Stimulated activated CD4-positive, alpha-beta T cell treated with anti-CD3 and anti-CD28 coated beads, Interleukin-4, amount 100 ng/mL, for 4 hours (primary cell): ENCODE measurements around the gene BRINP2.

ENCODE experiments used
- DNase-seq, 2 experiments: peaks; one replicate each; pipeline ENCODE4 v3.0.0-alpha.2; 2020

Gene BRINP2

GRCh38 chr1:177165069-177165439, 5.7 kb upstream of the BRINP2 start:
- DNase-seq = no peak

DNA sequence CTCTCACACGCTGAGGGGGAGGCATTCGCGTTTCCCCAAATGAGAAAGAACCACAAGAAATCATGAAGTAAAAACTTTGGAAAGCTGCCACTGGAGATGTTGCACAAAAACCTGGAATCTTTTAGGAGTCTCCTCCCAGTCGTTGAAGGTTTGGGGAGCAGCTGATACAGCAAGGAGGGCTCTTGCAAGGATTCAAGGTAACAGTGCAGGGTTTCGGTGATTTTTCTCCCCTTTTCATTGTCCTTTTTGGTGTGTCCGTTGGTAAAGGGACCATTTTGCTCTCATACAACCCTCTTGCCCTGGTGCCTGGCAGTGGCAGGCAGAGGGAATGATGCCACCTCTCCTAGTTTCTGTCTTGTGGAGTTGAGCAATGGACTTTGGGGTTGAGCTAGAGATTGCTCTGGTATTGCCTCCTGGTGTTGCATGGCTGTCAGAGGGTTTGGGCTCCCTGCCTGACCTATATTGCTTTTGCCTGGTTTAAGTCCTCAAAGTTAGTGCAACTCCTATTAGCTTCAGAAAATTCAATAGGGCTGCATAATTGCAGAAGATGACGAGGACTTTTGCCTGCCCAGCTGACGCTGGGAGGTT, 872 bp downstream of the BRINP2 start:
- DNase-seq = no peak

GRCh38 chr1:177172272-177172671, 1.5 kb downstream of the BRINP2 start:
- no peak for DNase-seq

DNA sequence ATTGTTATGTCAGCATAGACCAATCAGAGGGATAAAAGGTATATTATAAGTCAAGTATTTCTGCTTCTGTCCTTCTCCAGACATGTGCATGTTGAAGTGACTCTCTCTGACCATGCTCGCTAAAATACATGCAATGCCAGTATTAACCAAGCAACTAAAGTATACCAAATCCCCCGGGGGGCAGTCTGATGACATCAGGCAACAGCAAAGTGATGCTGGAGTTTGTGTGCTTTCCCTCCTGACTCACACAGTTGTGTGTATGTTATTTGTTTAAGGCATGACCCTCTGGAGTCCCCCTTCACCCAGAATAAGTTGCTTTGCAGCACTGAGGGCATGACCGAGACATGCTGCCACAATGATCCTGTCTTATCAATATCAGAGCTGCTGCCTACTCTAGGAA, 2.1 kb downstream of the BRINP2 start:
- no peak for DNase-seq

GRCh38 chr1:177173976-177174375, 3.2 kb downstream of the BRINP2 start:
- DNase-seq = no peak

DNA sequence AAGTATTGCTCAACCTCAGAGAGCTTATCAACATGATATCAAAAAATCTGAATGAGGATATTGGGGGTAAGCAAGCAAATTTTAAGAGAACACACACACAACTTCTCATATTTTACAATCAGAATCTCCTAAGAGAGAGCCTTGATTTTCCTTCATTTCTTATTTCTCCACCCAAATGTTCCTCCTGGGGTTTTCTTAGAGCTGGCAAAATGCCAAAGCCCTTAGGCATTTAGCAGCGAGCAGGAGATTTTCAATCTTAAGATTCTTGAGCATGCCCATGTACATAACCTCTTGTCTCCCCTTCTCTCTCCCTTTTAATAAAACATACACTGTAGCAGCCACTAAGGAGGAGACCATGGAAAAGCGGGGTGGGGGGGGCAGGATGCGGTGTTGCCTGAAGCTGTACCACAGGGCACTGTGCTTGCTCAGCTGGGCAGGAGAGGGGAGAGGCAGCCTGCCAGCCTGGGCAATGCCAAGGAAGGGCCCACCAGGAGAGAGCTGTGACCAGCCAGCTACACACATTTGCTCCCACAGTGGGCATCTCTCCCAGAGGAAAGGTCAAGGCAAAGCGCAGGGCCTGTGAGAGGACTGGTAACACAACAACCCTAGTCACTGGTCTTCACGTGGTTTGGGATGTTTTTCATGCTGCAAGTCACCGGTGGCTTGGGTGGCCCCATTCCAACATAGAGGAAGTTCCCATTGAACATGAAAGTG, 4.3 kb downstream of the BRINP2 start:
- no peak for DNase-seq

DNA sequence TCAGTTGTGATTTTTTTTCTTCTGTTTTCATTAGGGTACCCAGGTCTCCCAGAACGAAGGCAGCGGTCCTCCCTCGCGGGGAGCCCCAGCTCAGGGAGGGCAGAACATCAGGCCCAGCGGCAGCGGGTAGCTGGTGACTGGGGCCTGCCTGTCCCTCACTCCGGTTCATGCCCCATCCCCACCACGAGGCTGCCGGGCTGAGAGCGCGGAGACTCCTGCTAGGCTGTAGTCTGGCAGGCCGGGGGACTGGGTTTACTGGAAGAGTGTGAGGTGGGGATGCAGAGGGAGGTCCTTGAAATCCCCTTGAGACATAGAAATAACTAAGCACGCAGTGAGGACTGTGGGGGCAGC, 10.5 kb downstream of the BRINP2 start:
- DNase-seq = no peak

- DNase-seq = peak in 1 of 2 experiments; percentile 24
These were observed 11.0 kb downstream of the BRINP2 start for GRCh38 chr1:177181631-177182291.

DNA sequence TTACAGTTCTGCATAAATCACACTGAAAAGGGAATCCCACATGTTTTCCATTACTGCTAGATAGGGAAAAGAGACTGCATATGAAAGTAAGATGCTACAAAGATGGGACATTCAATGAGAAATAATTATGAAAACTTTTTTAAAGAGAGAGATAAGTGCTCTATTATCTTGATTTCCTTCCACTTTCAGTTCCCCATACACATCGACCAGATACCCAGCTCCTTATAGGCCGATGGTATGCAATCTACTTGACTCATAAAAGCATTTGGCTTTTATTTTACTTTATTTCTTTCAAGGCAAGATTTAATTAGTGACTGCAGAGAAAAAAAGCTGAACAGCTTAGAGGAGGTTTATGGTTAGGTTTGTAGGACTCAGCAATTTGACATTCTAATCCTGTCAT, 13.1 kb downstream of the BRINP2 start:
- no peak for DNase-seq

- DNase-seq = no peak
These were observed 14.5 kb downstream of the BRINP2 start for GRCh38 chr1:177185209-177185608.

DNA sequence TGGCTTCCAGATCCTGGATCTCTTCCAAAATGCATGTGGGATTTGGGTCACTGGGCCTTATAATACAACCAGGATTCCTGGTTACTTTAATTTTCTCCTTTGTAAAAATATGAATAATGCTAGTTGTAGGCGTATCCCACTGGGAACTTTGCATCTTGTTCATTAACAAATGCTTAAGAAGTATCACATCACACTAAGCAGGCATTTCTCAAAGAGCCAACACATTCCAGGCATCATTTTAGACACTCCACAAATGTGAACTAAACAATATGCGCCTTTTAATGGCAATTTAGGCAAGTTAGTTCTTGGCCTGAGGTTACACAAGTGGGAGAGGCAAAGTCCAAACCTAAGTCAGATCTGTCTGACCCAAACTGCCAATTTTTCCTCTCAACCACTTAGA, 15.9 kb downstream of the BRINP2 start:
- DNase-seq = no peak

GRCh38 chr1:177190308-177190970, 19.7 kb downstream of the BRINP2 start:
- DNase-seq = no peak

DNA sequence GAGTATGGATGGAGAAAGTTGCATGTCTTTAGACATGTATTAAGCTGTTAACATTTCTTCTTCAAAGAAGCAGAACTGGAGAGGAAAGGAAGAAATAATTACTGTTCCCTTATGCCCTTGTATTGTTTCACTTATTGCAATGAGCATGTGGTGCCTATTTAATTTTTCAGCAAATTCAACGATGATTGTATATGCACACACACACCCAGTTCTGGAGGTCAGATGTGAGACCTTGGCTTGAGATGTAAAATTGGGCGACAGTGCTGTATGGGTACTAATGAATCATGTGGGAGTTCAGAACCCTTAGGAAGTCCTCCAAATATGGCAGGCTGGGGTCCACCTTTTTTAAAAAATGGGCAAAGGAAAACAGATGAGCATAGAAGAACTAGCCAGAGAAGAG, 27.5 kb downstream of the BRINP2 start:
- DNase-seq = no peak

DNA sequence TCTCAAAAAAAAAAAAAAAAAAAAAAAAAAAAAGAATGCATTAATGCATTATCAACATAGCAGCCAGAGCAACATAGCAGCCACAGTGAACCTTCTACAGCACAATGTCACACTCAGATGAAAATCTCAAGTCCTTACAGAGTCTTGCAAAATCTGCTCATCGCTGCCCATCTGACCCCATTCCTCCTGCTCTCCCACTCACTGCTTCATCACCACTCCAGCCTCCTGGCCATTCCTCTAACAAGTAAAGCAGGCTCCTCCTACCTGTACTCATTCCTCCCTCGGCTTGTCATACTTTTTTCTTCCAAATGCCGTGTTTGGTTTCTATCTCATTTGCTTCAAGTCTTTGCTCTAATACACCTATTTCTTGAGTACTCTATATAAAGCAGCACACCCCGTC, 29.5 kb downstream of the BRINP2 start:
- no peak for DNase-seq

DNA sequence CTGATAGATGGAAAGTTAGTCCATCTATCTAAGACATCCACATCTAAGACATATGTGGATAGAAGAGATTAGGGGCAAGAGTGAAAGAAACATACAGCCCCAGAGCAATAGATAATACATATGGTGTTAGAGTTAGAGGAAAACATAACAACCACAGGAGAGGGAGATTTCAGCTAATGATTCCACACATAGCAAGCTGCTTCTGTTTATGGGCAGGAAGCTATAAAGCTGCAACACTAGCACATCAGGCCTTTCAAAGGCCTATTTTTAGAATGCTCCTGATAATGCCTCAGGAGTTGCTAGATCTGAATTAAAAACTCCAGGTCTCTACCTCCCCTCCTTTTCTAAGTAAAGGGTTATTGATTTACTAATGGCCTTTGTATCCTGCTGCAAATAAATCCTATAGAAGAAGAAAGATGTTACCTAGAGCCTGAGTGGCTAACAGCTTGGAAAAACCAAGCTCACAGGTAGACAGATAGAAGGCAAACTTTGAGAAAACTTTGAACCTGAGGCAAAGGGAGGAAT, 36.1 kb downstream of the BRINP2 start:
- DNase-seq = no peak

DNA sequence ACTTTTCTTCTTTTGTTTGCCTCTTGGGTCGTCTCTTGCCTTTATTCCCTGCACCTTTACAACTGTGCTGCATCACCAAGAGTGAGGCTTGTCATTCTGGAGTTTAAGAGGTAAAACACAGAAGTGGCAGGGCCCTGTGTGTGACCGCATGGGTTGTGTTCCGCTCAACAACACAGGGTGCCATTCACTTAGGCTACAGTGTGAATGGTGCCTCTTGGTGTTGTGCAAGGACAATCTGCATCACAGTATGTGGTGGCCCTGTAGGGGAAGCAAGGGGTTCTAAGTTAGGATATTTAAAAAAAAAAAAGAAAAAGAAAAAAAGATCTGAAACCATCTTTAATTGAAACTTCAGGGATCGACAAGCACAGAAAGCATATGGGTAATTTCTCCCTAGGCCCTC, 38.2 kb downstream of the BRINP2 start:
- no peak for DNase-seq

GRCh38 chr1:177209357-177209756, 38.6 kb downstream of the BRINP2 start:
- no peak for DNase-seq

DNA sequence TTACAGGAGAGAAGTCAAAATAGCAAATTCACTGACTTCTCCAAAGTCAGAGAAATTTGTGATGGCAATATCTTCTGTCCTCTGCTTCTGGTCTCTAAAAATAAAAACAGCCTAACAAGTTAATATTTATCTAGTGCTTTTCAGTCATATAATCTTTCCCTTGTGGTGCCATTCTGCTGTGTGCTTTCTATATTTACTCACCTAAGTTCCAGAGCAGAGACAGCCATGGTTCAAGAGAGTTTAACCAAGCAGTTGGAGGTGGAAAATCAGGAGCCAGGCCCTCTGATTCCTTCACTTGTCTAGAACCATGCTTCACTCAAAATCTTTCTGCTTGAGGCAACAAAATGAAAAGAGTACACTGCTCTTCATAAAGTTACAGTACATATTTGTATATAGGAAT, 39.3 kb downstream of the BRINP2 start:
- no peak for DNase-seq

- DNase-seq = no peak
These were observed 40.5 kb downstream of the BRINP2 start for GRCh38 chr1:177211231-177211630.

DNA sequence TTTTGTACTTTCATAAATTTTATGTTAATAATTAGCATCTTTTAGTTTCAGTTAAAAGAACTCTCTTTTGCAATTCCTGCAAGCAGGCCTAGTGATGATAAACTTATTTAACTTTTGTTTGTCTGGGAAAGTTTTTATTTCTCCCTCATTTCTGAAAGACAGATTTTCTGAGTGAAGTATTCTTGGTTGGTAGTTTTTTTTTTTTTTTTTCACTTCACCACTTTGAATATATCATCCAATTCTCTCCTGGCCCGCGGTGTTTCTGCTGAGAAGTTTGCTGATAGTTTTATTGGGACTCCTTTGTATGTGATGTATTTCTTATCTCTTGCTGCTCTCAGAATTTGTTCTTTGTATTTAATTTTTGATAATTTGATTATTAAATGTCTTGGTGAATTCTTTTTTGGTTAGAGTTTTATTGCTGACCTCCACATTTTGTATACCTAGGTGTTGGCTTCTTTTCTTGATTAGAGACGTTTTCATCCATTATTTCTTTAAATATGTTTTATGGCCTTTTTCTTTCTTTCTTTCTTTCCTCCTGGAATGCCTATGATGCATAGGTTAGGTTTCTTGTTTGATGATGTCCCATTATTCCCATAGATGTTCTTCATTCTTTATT, 45.9 kb downstream of the BRINP2 start:
- no peak for DNase-seq

- DNase-seq = no peak
These were observed 49.0 kb downstream of the BRINP2 start for GRCh38 chr1:177219554-177220458.

DNA sequence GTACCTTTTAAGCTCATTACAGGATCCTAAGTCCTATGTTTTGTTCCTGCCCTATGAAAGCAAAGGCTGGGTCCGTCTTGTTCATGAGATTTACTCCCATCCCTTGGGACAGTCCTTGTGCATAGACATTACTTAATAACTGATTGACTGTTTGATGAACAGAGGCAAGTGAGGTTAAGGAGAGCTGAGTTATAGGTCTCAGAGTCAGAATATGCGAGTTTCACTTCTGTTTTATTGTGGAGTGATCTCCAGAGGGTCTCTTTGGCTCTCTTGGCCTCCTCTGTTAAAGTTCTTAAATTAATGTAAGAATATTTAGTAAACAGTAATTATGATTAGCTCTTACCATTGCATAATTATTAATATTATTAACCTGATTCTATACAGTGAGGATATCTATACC, 52.6 kb downstream of the BRINP2 start:
- DNase-seq = no peak
